GM12878 (cell line): ENCODE measurements around the gene EPX. TPM values are rescaled to one million over a fixed set of nuclear protein-coding genes. Genes with fewer than 3 reads are reported as not detected.

Source experiments
- ATAC-seq: fragments of 200-7000 bp; cut with Tn5 transposase; 3 replicates; pipeline ENCODE4 v1.9.1; 2020; ENCODE audit warnings: mild to moderate bottlenecking, moderate library complexity
- BruUV-seq: library from RNA; stranded (reverse); fragments of 400-500 nt; replicated peaks from 2 replicates; lab custom pipeline; 2021; lab: Mats Ljungman, UMichigan
- CTCF ChIA-PET: fragments of 300-600 bp; sonication (Branson Sonifier 250); formaldehyde crosslinking; extraction: SDS; loops from one replicate; lab custom pipeline; 2021; ENCODE audit warnings: inconsistent platforms; lab: Yijun Ruan, JAX
- POLR2A ChIA-PET: fragments of 350-600 bp; formaldehyde crosslinking; extraction: SDS; loops from one replicate; lab custom pipeline; 2021; ENCODE audit warnings: inconsistent platforms; lab: Charles Lee
- RAD21 ChIA-PET: fragments of 300-600 bp; sonication (Branson Sonifier 250); formaldehyde crosslinking; loops from one replicate; lab custom pipeline; 2023; ENCODE audit warnings: antibody characterized with exemption; ENCODE audit not compliant: unreplicated experiment; lab: Charles Lee
- SMC1A ChIA-PET: fragments of 300-600 bp; sonication (Branson Sonifier 250); formaldehyde crosslinking; loops from one replicate; lab custom pipeline; 2023; ENCODE audit not compliant: unreplicated experiment, uncharacterized antibody; lab: Charles Lee
- DNase-seq: peaks from one replicate; pipeline ENCODE4 v3.0.0-alpha.2; 2011; ENCODE audit warnings: low read depth, low spot score
- FAIRE-seq: peaks from 3 replicates; lab custom pipeline; 2011; peaks lifted over from hg19 to GRCh38; lab: Jason Lieb, UNC
- H2AFZ ChIP-seq: 2 replicates; pipeline ENCODE4 v1.6.0; 2011; ENCODE audit warnings: low read depth, low read length, control low read depth; ENCODE audit not compliant: control insufficient read depth
- H3K27ac ChIP-seq: 2 replicates; pipeline ENCODE4 v1.5.1; 2011; ENCODE audit warnings: control low read depth; ENCODE audit not compliant: control insufficient read depth, insufficient read depth
- H3K27me3 ChIP-seq, 2 experiments: replicated peaks in 1 of 2; 2 replicates each; pipeline versions ENCODE4 v1.6.0 to v1.6.1; 2011; ENCODE audit warnings: low read length in 1 of 2; ENCODE audit not compliant: control insufficient read depth in 2 of 2, insufficient read depth in 2 of 2
- H3K36me3 ChIP-seq, 2 experiments: 2 replicates each; pipeline ENCODE4 v1.5.1; 2011; ENCODE audit warnings: low read length in 1 of 2; ENCODE audit not compliant: control insufficient read depth in 2 of 2, insufficient read depth in 2 of 2
- H3K4me1 ChIP-seq: 2 replicates; pipeline ENCODE4 v1.6.1; 2011; ENCODE audit warnings: mild to moderate bottlenecking, low read length, moderate library complexity, mixed read lengths; ENCODE audit not compliant: control insufficient read depth, insufficient read depth
- H3K4me2 ChIP-seq: 2 replicates; pipeline ENCODE4 v1.6.0; 2011; ENCODE audit warnings: control low read depth; ENCODE audit not compliant: control insufficient read depth, insufficient read depth
- H3K4me3 ChIP-seq: fragments of 200-600 bp; sonication (generic); 2 replicates; pipeline ENCODE4 v1.5.1; 2016
- H3K79me2 ChIP-seq: 2 replicates; pipeline ENCODE4 v1.6.0; 2011; ENCODE audit warnings: low read length; ENCODE audit not compliant: control insufficient read depth, insufficient read depth
- H3K9ac ChIP-seq: 2 replicates; pipeline ENCODE4 v1.8.0; 2011; ENCODE audit warnings: low read length, control low read depth, mixed read lengths; ENCODE audit not compliant: control insufficient read depth, insufficient read depth
- H3K9me3 ChIP-seq: replicated peaks from 3 replicates; pipeline ENCODE4 v1.5.1; 2011; ENCODE audit warnings: mild to moderate bottlenecking, low read length; ENCODE audit not compliant: control insufficient read depth, insufficient read depth
- H4K20me1 ChIP-seq: 2 replicates; pipeline ENCODE4 v1.6.0; 2011; ENCODE audit not compliant: control insufficient read depth, insufficient read depth
- ATF7 ChIP-seq: fragments of 450-650 bp; IDR thresholded peaks from 2 replicates; pipeline ENCODE4 v1.6.1; 2016; ENCODE audit warnings: low read depth, mild to moderate bottlenecking
- BCL11A ChIP-seq: IDR thresholded peaks from 2 replicates; pipeline ENCODE4 v1.6.1; 2011; ENCODE audit warnings: low read depth, low read length
- BRCA1 ChIP-seq: IDR thresholded peaks from 2 replicates; pipeline ENCODE4 v1.6.1; 2011; ENCODE audit warnings: low read depth, low read length, improper control_type of control experiment
- CHD2 ChIP-seq: IDR thresholded peaks from 2 replicates; pipeline ENCODE4 v1.6.1; 2011; ENCODE audit warnings: low read depth, low read length, improper control_type of control experiment, borderline replicate concordance
- EGR1 ChIP-seq, 2 experiments: IDR thresholded peaks; 1 replicate in 1 of 2; 2 replicates in 1 of 2; pipeline ENCODE4 v1.6.1; 2011 to 2012; ENCODE audit warnings: low read depth in 2 of 2, low read length in 2 of 2, borderline replicate concordance in 1 of 2, mild to moderate bottlenecking in 1 of 2, moderate library complexity in 1 of 2
- HDGF ChIP-seq: fragments of 450-650 bp; IDR thresholded peaks from 2 replicates; pipeline ENCODE4 v1.6.1; 2016; ENCODE audit warnings: antibody characterized with exemption
- LARP7 ChIP-seq: fragments of 450-650 bp; IDR thresholded peaks from 2 replicates; pipeline ENCODE4 v1.6.1; 2017; ENCODE audit warnings: mild to moderate bottlenecking
- POLR2A ChIP-seq: IDR thresholded peaks from 2 replicates; pipeline ENCODE4 v1.6.1; 2011; ENCODE audit warnings: low read depth, mild to moderate bottlenecking, low read length
- RB1 ChIP-seq: fragments of 450-650 bp; formaldehyde crosslinking; IDR thresholded peaks from 2 replicates; pipeline ENCODE4 v1.6.1; 2017; ENCODE audit warnings: mild to moderate bottlenecking, borderline replicate concordance
- RBBP5 ChIP-seq: fragments of 200-600 bp; sonication (generic); conservative IDR thresholded peaks from 2 replicates; pipeline ENCODE4 v1.6.1; 2016
- RCOR1 ChIP-seq: conservative IDR thresholded peaks from 2 replicates; pipeline ENCODE4 v1.6.1; 2012; ENCODE audit warnings: low read depth, low read length, improper control_type of control experiment
- RUNX3 ChIP-seq: IDR thresholded peaks from 2 replicates; pipeline ENCODE4 v1.6.1; 2012; ENCODE audit warnings: low read length, inconsistent platforms
- SMAD5 ChIP-seq: IDR thresholded peaks from 2 replicates; pipeline ENCODE4 v1.6.1; 2016; ENCODE audit warnings: antibody characterized with exemption, low read depth
- STAT1 ChIP-seq: fragments of 450-650 bp; conservative IDR thresholded peaks from 2 replicates; pipeline ENCODE4 v1.6.1; 2014; ENCODE audit warnings: antibody characterized with exemption, mild to moderate bottlenecking
- SUPT20H ChIP-seq: IDR thresholded peaks from 2 replicates; pipeline ENCODE4 v1.6.1; 2011; ENCODE audit warnings: low read depth, mild to moderate bottlenecking, low read length, moderate library complexity, borderline replicate concordance; ENCODE audit not compliant: control insufficient read depth
- ZNF207 ChIP-seq: fragments of 450-650 bp; IDR thresholded peaks from 2 replicates; pipeline ENCODE4 v1.6.1; 2014; ENCODE audit warnings: antibody characterized with exemption, mild to moderate bottlenecking, borderline replicate concordance
- whole genome bisulfite sequencing: methylation state at CpG from one replicate; pipeline ENCODE4 v1.1.6; 2016; ENCODE audit warnings: low lambda C conversion rate; ENCODE audit not compliant: insufficient replicate concordance, insufficient coverage; ENCODE audit errors: missing lambda C conversion rate; 5-methylcytosine and 5-hydroxymethylcytosine counted together
- in situ Hi-C: fragments of 300-500 bp; cut with MboI; formaldehyde crosslinking; loops from 9 replicates; pipeline ENCODE4 v1.14.3; 2018; ENCODE audit warnings: mixed read lengths
- intact Hi-C: fragments of 100-400 bp; cut with micrococcal nuclease; formaldehyde crosslinking; loops from one replicate; pipeline ENCODE4 v1.14.2; 2022; ENCODE audit not compliant: unreplicated experiment
- polyA plus RNA-seq, 11 experiments: library from polyadenylated mRNA; depleted of rRNA in 4 of 11; unstranded in 6 of 11; stranded (reverse) in 5 of 11; fragments of >200 nt; fragmentation: Nextera tagmentation in 4 of 11; fragmentation: Illumina TruSeq in 1 of 11; extraction: Ambion mirVana in 4 of 11; extraction: Trizol in 1 of 11; gene quantifications; 1 replicate in 1 of 11; 2 replicates in 10 of 11; pipeline versions ENCODE4 v1.2.1 to v1.2.3, GENCODE V29; 2011 to 2016; ENCODE audit warnings: inconsistent platforms in 2 of 11, missing spikeins in 2 of 11, low read depth in 1 of 11
- total RNA-seq, 4 experiments: library from RNA; depleted of rRNA in 3 of 4; stranded (reverse); fragments of >200 nt in 3 of 4; fragmentation: Illumina TruSeq in 1 of 4; extraction: Trizol in 1 of 4; gene quantifications; 2 replicates each; pipeline versions ENCODE4 v1.2.1 to v1.2.3, GENCODE V29; 2013 to 2021
- TF ChIP-seq, protein P1 (sequence below): fragments of 450-650 bp; IDR thresholded peaks from 2 replicates; pipeline ENCODE4 v1.6.1; 2017; ENCODE audit warnings: mild to moderate bottlenecking, low read depth, inconsistent platforms; ENCODE audit not compliant: poor library complexity, severe bottlenecking
- TF ChIP-seq, protein P2 (sequence below): fragments of 450-650 bp; IDR thresholded peaks from 2 replicates; pipeline ENCODE4 v1.6.1; 2016; ENCODE audit warnings: mild to moderate bottlenecking, moderate library complexity, borderline replicate concordance

The EPX gene
- total and polyA plus RNA-seq, 10 of the 15 experiments (the other 5 are each of a cell fraction or from before 2014, with no cell fraction given) = 0.03 TPM; not detected in 9

DNA sequence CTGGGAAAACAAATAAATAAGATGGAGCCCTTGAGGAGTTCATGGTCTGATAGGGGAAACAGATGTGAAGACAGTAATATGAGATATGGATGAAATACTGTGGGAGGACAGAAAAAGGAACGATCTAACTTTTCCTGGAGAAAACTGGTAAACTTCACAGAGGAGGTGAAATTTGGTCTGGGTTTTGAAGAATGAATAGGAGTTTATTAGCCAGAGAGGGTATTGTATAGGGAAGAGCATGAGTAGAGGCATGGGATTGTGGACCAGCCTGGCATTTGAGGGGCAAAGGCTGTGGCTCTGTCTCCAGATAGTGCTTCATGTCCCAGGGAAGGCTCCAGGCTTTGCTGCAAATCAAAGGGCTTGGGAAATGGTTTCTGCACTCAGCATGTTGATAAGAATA lies 47.5 kb downstream of the EPX start:
- ChIA-PET SMC1A (no interaction called here), POLR2A (no interaction called here), RAD21 (no interaction called here), CTCF (no interaction called here)
- H4K20me1 ChIP-seq = no peaks in the 10 kb centered on the region
- TF ChIP-seq RCOR1 (no peak), POLR2A (no peak), SMAD5 (no peak), BRCA1 (no peak), HDGF (no peak), CHD2 (no peak), SUPT20H (no peak), EGR1 (IDR thresholded peaks at IDR 0.05; ENCODE audit: borderline replicate concordance in 1 of 2, low read depth in 2 of 2, low read length in 2 of 2) (no peak), RB1 (no peak), LARP7 (no peak), STAT1 (no peak), RUNX3 (no peak), BCL11A (no peak), ATF7 (no peak), ZNF207 (no peak), RBBP5 (no peak)
- TF ChIP-seq, protein P1, sequence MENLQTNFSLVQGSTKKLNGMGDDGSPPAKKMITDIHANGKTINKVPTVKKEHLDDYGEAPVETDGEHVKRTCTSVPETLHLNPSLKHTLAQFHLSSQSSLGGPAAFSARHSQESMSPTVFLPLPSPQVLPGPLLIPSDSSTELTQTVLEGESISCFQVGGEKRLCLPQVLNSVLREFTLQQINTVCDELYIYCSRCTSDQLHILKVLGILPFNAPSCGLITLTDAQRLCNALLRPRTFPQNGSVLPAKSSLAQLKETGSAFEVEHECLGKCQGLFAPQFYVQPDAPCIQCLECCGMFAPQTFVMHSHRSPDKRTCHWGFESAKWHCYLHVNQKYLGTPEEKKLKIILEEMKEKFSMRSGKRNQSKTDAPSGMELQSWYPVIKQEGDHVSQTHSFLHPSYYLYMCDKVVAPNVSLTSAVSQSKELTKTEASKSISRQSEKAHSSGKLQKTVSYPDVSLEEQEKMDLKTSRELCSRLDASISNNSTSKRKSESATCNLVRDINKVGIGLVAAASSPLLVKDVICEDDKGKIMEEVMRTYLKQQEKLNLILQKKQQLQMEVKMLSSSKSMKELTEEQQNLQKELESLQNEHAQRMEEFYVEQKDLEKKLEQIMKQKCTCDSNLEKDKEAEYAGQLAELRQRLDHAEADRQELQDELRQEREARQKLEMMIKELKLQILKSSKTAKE = no peak
- TF ChIP-seq, protein P2, sequence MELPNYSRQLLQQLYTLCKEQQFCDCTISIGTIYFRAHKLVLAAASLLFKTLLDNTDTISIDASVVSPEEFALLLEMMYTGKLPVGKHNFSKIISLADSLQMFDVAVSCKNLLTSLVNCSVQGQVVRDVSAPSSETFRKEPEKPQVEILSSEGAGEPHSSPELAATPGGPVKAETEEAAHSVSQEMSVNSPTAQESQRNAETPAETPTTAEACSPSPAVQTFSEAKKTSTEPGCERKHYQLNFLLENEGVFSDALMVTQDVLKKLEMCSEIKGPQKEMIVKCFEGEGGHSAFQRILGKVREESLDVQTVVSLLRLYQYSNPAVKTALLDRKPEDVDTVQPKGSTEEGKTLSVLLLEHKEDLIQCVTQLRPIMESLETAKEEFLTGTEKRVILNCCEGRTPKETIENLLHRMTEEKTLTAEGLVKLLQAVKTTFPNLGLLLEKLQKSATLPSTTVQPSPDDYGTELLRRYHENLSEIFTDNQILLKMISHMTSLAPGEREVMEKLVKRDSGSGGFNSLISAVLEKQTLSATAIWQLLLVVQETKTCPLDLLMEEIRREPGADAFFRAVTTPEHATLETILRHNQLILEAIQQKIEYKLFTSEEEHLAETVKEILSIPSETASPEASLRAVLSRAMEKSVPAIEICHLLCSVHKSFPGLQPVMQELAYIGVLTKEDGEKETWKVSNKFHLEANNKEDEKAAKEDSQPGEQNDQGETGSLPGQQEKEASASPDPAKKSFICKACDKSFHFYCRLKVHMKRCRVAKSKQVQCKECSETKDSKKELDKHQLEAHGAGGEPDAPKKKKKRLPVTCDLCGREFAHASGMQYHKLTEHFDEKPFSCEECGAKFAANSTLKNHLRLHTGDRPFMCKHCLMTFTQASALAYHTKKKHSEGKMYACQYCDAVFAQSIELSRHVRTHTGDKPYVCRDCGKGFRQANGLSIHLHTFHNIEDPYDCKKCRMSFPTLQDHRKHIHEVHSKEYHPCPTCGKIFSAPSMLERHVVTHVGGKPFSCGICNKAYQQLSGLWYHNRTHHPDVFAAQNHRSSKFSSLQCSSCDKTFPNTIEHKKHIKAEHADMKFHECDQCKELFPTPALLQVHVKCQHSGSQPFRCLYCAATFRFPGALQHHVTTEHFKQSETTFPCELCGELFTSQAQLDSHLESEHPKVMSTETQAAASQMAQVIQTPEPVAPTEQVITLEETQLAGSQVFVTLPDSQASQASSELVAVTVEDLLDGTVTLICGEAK = no peak
- peaks cover 0 to 3% of the 10 kb centered on the region in 2 experiments; a peak in 2 of 4 replicates for H3K27me3 ChIP-seq
- H3K9ac ChIP-seq = no peak overlapping the region
- no peak overlapping the region for H3K4me3 ChIP-seq
- no peak overlapping the region for H2AFZ ChIP-seq
- no peak for FAIRE-seq
- H3K27ac ChIP-seq = no peak overlapping the region
- 45% methylated on average over 1 of the region's 1 CpG for WGBS
- intact Hi-C loops (no loop called here), in situ Hi-C loops (no loop called here)
- ATAC-seq = no peak
- H3K4me2 ChIP-seq = no peak overlapping the region
- no TSS peak for BruUV-seq
- H3K36me3 ChIP-seq = no peaks in the 10 kb centered on the region
- H3K4me1 ChIP-seq = no peaks in the 10 kb centered on the region
- no peak for DNase-seq
- H3K79me2 ChIP-seq = no peaks in the 10 kb centered on the region
- H3K9me3 ChIP-seq = no peaks in the 10 kb centered on the region
